Ovary (tissue), 9 donors: ENCODE results near the gene ANKS1B. TPM values are rescaled to one million over a fixed set of nuclear protein-coding genes. Genes with fewer than 3 reads are reported as not detected.

Experiments
- DNase-seq, 5 donors: peaks; one replicate each; pipeline ENCODE4 v3.0.0-alpha.2; 2019 to 2020
- H3K27ac ChIP-seq, 2 donors: fragments of 200-600 bp; one replicate each; pipeline versions ENCODE4 v1.5.1 to v1.8.0; 2019 to 2022
- H3K27me3 ChIP-seq: fragments of 200-600 bp; one replicate; pipeline ENCODE4 v1.8.0; 2022
- H3K36me3 ChIP-seq: fragments of 200-600 bp; sonication (generic); one replicate; pipeline ENCODE4 v1.5.1; 2019
- H3K4me1 ChIP-seq: one replicate; pipeline ENCODE4 v1.8.1; 2013; ENCODE audit warnings: mild to moderate bottlenecking, moderate library complexity; ENCODE audit not compliant: insufficient read depth
- H3K4me3 ChIP-seq: fragments of 200-600 bp; sonication (generic); one replicate; pipeline ENCODE4 v1.5.1; 2017
- H3K9me3 ChIP-seq, 2 donors: fragments of 200-600 bp in 1 of 2; sonication (generic) in 1 of 2; one replicate each; pipeline versions ENCODE4 v1.5.1 to v1.8.1; 2013 to 2019; ENCODE audit warnings: mild to moderate bottlenecking in 1 of 2, moderate library complexity in 1 of 2
- EP300 ChIP-seq: sonication (generic); formaldehyde crosslinking; IDR thresholded peaks from one replicate; pipeline ENCODE4 v1.6.1; 2017; ENCODE audit warnings: antibody characterized with exemption
- POLR2A ChIP-seq: fragments of 450-650 bp; IDR thresholded peaks from one replicate; pipeline ENCODE4 v1.6.1; 2017; ENCODE audit warnings: antibody characterized with exemption, mild to moderate bottlenecking, moderate library complexity
- WGBS, 3 donors: extraction: QIAGEN DNeasy Blood & Tissue Kit in 1 of 3; methylation state at CpG; one replicate each; pipeline versions ENCODE4 v1.1.5 to v1.1.7; 2013 to 2017; 5-methylcytosine and 5-hydroxymethylcytosine counted together
- intact Hi-C, 4 donors: fragments of 100-400 bp; cut with DNase I; formaldehyde crosslinking; loops; one replicate each; pipeline versions ENCODE4 v1.11.0 to v1.15.1; 2022 to 2023
- polyA plus RNA-seq, 2 donors: library from polyadenylated mRNA; stranded (reverse); fragments of 200-250 nt in 1 of 2; fragments of 350-450 nt in 1 of 2; fragmentation: Illumina TruSeq in 1 of 2; extraction: RNeasy Lipid Tissue Mini Kit (QIAGEN cat#74804) in 1 of 2; gene quantifications; one replicate each; pipeline ENCODE4 v1.2.3, GENCODE V29; 2013 to 2014
- total RNA-seq, 7 donors: library from RNA; depleted of rRNA in 2 of 7; stranded (reverse); fragments of >200 nt in 2 of 7; fragmentation: NEBNext Ultra II Directional in 3 of 7; extraction: Animal tissue kit (Norgen Biotek cat#: 25700) in 3 of 7; gene quantifications; one replicate each; pipeline versions ENCODE4 v1.1.0 to v1.2.4, GENCODE V29; 2016 to 2023
- TF ChIP-seq, protein P1 (sequence below), 3 donors: fragments of 450-650 bp in 2 of 3; fragments of 200-600 bp in 1 of 3; IDR thresholded peaks; one replicate each; pipeline versions ENCODE4 v1.5.1 to v1.8.0; 2016 to 2022; ENCODE audit warnings: antibody characterized with exemption in 3 of 3, mild to moderate bottlenecking in 1 of 3
- donor health status: DM: no; HTN: no; CAD: no; lungs with moderate emphysema.
- donor health status: DM: no; HTN: no; CAD: no.
- donor health status: Bipolar disorder and iron deficiency.
- donor health status: DM: yes; HTN: yes; CAD: no.
- donor health status: DM: no; HTN: no; CAD: no.
- donor health status: DM: yes; HTN: yes; CAD: no.

ANKS1B gene
- total and polyA plus RNA-seq, 9 donors: 0.80 to 34.9 (median 7.7) TPM

DNA sequence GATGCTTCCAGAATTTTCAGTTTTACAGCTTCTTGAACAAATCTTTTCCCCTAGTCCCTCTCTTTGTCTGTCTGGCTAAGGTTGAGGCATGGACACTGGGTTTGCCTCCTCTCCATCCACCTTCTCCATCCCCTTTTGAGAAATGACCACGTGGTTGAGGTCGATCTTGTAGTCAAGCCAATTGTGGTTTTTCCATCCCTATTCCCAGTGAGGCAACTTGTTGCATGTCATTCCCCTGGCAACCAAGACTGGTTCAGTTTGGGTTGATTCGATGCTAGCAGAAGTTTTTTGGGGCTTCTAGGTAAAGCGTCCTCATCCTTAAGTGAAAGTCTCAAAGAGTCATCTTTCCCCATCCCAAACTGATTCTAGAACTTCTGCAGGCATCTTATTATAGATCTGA, 1038.9 kb downstream of the ANKS1B start:
- TF ChIP-seq, protein P1, sequence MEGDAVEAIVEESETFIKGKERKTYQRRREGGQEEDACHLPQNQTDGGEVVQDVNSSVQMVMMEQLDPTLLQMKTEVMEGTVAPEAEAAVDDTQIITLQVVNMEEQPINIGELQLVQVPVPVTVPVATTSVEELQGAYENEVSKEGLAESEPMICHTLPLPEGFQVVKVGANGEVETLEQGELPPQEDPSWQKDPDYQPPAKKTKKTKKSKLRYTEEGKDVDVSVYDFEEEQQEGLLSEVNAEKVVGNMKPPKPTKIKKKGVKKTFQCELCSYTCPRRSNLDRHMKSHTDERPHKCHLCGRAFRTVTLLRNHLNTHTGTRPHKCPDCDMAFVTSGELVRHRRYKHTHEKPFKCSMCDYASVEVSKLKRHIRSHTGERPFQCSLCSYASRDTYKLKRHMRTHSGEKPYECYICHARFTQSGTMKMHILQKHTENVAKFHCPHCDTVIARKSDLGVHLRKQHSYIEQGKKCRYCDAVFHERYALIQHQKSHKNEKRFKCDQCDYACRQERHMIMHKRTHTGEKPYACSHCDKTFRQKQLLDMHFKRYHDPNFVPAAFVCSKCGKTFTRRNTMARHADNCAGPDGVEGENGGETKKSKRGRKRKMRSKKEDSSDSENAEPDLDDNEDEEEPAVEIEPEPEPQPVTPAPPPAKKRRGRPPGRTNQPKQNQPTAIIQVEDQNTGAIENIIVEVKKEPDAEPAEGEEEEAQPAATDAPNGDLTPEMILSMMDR (IDR thresholded peaks at IDR 0.05): no peak
- TF ChIP-seq EP300 (no peak), POLR2A (no peak)
- intact Hi-C loops: no loop called here
- Histone ChIP-seq H3K4me3 (no peak overlapping the region), H3K36me3 (no peaks in the 10 kb centered on the region), H3K9me3 (peaks cover 0 to 2% of the 10 kb centered on the region in 2 donors), H3K27ac (no peak overlapping the region), H3K27me3 (no peaks in the 10 kb centered on the region), H3K4me1 (no peaks in the 10 kb centered on the region)
- DNase-seq: no peak
- 76 to 82% (median 80%) methylated on average over 4 of the region's 4 CpGs for WGBS, 3 donors

DNA sequence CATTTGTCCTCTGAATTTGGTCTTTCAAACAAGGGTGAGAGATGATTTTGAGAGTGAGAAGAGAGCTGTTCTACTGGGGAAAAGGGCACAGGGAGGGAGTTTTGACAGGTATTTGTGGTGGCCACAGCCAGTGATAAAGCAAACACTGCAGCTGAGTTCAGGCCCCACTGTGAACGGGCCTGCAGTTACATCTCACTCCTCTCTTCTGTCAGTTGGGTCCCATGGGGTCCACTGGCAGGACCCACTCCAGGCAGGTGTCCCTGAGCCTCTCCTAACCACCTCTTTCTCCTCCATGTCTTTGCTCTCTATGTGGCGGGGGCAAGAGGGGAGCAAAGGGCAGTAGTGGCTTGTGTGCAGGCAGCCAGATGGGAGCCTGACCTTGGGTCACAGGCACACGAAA, 1044.8 kb downstream of the ANKS1B start:
- Histone ChIP-seq H3K9me3 (peaks cover 0 to 2% of the 10 kb centered on the region in 2 donors), H3K36me3 (no peaks in the 10 kb centered on the region), H3K4me3 (no peak overlapping the region), H3K27ac (no peak overlapping the region), H3K27me3 (no peaks in the 10 kb centered on the region), H3K4me1 (no peaks in the 10 kb centered on the region)
- WGBS, 3 donors: 51 to 59% (median 57%) methylated on average over 3 of the region's 3 CpGs
- intact Hi-C loops: loop anchor here in 1 of 4 donors (10.0 kb wide), 1 partner anchor 215 kb away; no protein-coding TSS in a partner anchor
- TF ChIP-seq EP300: no peak
- no peak for TF ChIP-seq POLR2A
- TF ChIP-seq, protein P1 (IDR thresholded peaks at IDR 0.05): no peak
- DNase-seq: no peak

DNA sequence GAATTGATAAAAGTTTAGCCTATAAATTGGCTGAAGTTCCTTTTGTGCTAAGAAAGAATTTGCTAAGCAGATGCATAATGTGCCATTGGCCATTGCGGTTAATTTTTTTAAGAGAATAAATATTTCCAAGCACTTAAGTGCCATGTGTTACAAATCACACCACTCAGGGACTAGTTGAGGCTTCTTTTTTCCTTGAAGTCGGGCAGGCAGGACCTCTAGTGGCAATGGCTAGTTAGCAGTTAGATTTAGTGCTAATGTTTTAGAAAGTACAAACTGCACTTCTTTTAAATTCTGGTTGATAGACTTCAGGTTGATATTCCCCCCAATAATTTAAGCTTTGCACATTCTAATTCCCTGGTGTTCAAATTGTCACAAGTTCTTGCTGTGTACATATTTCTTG, 1045.4 kb downstream of the ANKS1B start:
- intact Hi-C loops: loop anchor here in 1 of 4 donors (10.0 kb wide), 1 partner anchor 215 kb away; no protein-coding TSS in a partner anchor
- Histone ChIP-seq H3K27ac (no peak overlapping the region), H3K9me3 (peaks cover 0 to 2% of the 10 kb centered on the region in 2 donors), H3K36me3 (no peaks in the 10 kb centered on the region), H3K4me3 (no peak overlapping the region), H3K4me1 (no peaks in the 10 kb centered on the region), H3K27me3 (no peaks in the 10 kb centered on the region)
- TF ChIP-seq POLR2A: no peak
- TF ChIP-seq, protein P1 (IDR thresholded peaks at IDR 0.05): no peak
- TF ChIP-seq EP300: no peak
- WGBS, 3 donors: 24 to 32% (median 27%) methylated on average over 2 of the region's 2 CpGs
- peak in 1 of 5 donors; percentile 38 for DNase-seq

DNA sequence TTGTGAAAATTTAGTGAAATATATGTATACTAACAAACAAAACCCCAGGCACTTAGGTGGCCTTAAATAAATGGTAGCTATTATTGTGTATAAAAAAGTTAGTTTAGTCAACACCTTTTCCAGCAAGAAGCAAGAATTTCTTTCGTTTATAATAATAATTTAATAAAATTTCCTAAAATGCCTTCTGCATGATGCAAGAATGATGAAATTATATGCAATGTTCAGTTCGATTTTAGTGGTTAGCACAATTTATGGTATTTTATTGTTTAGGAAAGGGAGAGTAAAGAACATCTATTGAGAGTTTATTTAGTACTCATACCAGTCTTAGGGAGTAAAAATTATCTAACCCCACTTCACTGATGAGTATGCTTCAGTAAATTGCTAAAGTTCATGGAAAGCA, 1048.9 kb downstream of the ANKS1B start:
- 79 to 85% (median 81%) methylated on average over 2 of the region's 2 CpGs for WGBS, 3 donors
- no peak for DNase-seq
- TF ChIP-seq EP300: no peak
- no peak overlapping the region for H3K4me3 ChIP-seq
- no peaks in the 10 kb centered on the region for H3K36me3 ChIP-seq
- H3K4me1 ChIP-seq: no peaks in the 10 kb centered on the region
- H3K9me3 ChIP-seq: no peaks in the 10 kb centered on the region
- intact Hi-C loops: loop anchor here in 1 of 4 donors (10.0 kb wide), 1 partner anchor 211 kb away; no protein-coding TSS in a partner anchor
- H3K27me3 ChIP-seq: no peaks in the 10 kb centered on the region
- H3K27ac ChIP-seq: no peak overlapping the region

DNA sequence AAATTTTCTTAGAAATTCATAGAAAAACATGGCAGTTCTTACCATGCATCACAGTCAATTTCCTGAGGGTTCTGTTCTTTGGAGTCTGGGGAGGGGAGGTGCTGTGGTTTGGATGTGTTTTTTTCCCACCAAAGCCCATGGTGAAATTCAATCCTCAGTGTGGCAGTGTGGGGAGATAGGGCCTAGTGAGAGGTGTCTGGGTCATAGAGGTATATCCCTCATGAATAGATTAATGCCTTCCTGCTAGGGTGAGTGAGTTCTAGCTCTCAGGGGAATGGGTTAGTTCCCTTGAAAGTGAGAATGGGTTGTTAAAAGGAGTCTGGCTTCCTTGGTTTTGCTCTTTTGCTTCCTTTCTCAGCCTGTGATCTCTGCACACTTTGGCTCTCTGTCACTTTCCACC, 1061.9 kb downstream of the ANKS1B start:
- H3K27ac ChIP-seq: no peak overlapping the region
- H3K9me3 ChIP-seq: no peaks in the 10 kb centered on the region
- H3K36me3 ChIP-seq: no peaks in the 10 kb centered on the region
- H3K27me3 ChIP-seq: no peaks in the 10 kb centered on the region
- TF ChIP-seq, protein P1 (IDR thresholded peaks at IDR 0.05): no peak
- TF ChIP-seq POLR2A (no peak), EP300 (no peak)
- H3K4me3 ChIP-seq: no peak overlapping the region
- intact Hi-C loops: no loop called here
- DNase-seq: no peak
- H3K4me1 ChIP-seq: no peaks in the 10 kb centered on the region
